Right lobe of liver (tissue), 6 donors: ENCODE measurements around the gene FRMPD4. TPM values are rescaled to one million over a fixed set of nuclear protein-coding genes. Genes with fewer than 3 reads are reported as not detected.

Experiments
- ATAC-seq, 4 donors: fragments of 200-7000 bp; cut with Tn5 transposase; one replicate each; pipeline ENCODE4 v1.9.1; 2020; ENCODE audit warnings: mild to moderate bottlenecking in 4 of 4, moderate library complexity in 4 of 4
- DNase-seq, 3 donors: peaks; one replicate each; pipeline ENCODE4 v3.0.0-alpha.2; 2020
- H3K27ac ChIP-seq, 3 donors: fragments of 200-600 bp; one replicate each; pipeline ENCODE4 v1.8.0; 2022
- H3K27me3 ChIP-seq, 2 donors: fragments of 200-600 bp; one replicate each; pipeline ENCODE4 v1.8.0; 2022
- H3K36me3 ChIP-seq, 4 donors: fragments of 200-600 bp; sonication (generic) in 1 of 4; one replicate each; pipeline versions ENCODE4 v1.5.1 to v1.8.0; 2017 to 2022; ENCODE audit warnings: control low read depth in 1 of 4
- H3K4me1 ChIP-seq, 4 donors: fragments of 200-600 bp; sonication (generic) in 1 of 4; one replicate each; pipeline versions ENCODE4 v1.5.1 to v1.8.0; 2017 to 2022; ENCODE audit warnings: control low read depth in 1 of 4
- H3K4me3 ChIP-seq, 3 donors: fragments of 200-600 bp; one replicate each; pipeline ENCODE4 v1.8.0; 2022
- H3K9me3 ChIP-seq, 4 donors: fragments of 200-600 bp; sonication (generic) in 1 of 4; one replicate each; pipeline versions ENCODE4 v1.5.1 to v1.8.0; 2017 to 2022; ENCODE audit warnings: control low read depth in 1 of 4
- POLR2A ChIP-seq: fragments of 450-650 bp; IDR thresholded peaks from one replicate; pipeline ENCODE4 v1.6.1; 2017; ENCODE audit warnings: antibody characterized with exemption, mild to moderate bottlenecking
- WGBS: methylation state at CpG from one replicate; pipeline ENCODE4 v1.1.6; 2018; ENCODE audit warnings: low coverage, low lambda C conversion rate; ENCODE audit not compliant: insufficient coverage; ENCODE audit errors: missing lambda C conversion rate; 5-methylcytosine and 5-hydroxymethylcytosine counted together
- intact Hi-C, 2 donors: fragments of 100-400 bp; cut with DNase I; formaldehyde crosslinking; loops; one replicate each; pipeline versions ENCODE4 v1.11.2 to v1.14.1; 2022
- total RNA-seq, 6 experiments: library from RNA; depleted of rRNA in 2 of 6; stranded (reverse); fragments of >200 nt in 2 of 6; fragmentation: NEBNext Ultra II Directional in 3 of 6; extraction: Animal tissue kit (Norgen Biotek cat#: 25700) in 3 of 6; gene quantifications; one replicate each; pipeline versions ENCODE4 v1.1.0 to v1.2.4, GENCODE V29; 2016 to 2023
- TF ChIP-seq, protein P1 (sequence below), 4 donors: fragments of 200-600 bp in 3 of 4; fragments of 450-650 bp in 1 of 4; IDR thresholded peaks; one replicate each; pipeline versions ENCODE4 v1.5.1 to v1.8.0; 2016 to 2022; ENCODE audit warnings: antibody characterized with exemption in 4 of 4, mild to moderate bottlenecking in 2 of 4
- donor health status: DM: no; HTN: yes; CAD: no.
- donor health status: DM: no; HTN: no; CAD: no.
- donor health status: DM: no; HTN: no; CAD: no.
- donor health status: DM: no; HTN: yes; CAD: no.
- donor health status: DM: no; HTN: yes; CAD: no.

Gene FRMPD4
- total RNA-seq, 6 experiments from 2014 or later: 0.05 to 0.12 (median 0.06) TPM; not detected in 3

- Histone ChIP-seq H3K27ac (no peak overlapping the region), H3K36me3 (no peaks in the 10 kb centered on the region), H3K4me1 (no peaks in the 10 kb centered on the region), H3K4me3 (no peak overlapping the region), H3K9me3 (no peaks in the 10 kb centered on the region), H3K27me3 (no peaks in the 10 kb centered on the region)
- no peak for TF ChIP-seq POLR2A
- TF ChIP-seq, protein P1, sequence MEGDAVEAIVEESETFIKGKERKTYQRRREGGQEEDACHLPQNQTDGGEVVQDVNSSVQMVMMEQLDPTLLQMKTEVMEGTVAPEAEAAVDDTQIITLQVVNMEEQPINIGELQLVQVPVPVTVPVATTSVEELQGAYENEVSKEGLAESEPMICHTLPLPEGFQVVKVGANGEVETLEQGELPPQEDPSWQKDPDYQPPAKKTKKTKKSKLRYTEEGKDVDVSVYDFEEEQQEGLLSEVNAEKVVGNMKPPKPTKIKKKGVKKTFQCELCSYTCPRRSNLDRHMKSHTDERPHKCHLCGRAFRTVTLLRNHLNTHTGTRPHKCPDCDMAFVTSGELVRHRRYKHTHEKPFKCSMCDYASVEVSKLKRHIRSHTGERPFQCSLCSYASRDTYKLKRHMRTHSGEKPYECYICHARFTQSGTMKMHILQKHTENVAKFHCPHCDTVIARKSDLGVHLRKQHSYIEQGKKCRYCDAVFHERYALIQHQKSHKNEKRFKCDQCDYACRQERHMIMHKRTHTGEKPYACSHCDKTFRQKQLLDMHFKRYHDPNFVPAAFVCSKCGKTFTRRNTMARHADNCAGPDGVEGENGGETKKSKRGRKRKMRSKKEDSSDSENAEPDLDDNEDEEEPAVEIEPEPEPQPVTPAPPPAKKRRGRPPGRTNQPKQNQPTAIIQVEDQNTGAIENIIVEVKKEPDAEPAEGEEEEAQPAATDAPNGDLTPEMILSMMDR (IDR thresholded peaks at IDR 0.05): no peak
- intact Hi-C loops: no loop called here
- DNase-seq (no peak), ATAC-seq (no peak)
- 26% methylated on average over 5 of the region's 5 CpGs for WGBS
Measured at GRCh38 chrX:12319003-12319519, 180.8 kb downstream of the FRMPD4 start.

DNA sequence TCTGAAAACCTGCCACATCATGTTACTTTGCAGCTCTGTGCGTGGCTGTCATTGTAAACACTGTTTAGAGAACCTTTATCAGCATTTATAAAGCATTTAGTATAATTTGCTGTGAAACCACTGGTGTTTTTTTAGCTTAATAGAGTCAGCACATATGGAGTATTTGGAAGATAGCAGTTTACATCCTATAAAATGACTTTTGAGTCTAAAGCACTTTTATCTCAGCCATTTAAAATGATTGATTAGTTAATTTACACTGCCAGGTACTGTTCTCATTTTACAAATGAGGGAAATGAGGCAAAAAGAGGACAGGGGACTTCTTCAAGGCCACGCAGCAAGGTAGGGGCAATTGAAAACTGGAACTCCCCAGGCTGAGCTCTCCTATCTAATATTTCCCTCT is 181.7 kb downstream of the FRMPD4 start:
- ATAC-seq: no peak
- intact Hi-C loops: no loop called here
- WGBS: 35% methylated on average over 2 of the region's 2 CpGs

DNA sequence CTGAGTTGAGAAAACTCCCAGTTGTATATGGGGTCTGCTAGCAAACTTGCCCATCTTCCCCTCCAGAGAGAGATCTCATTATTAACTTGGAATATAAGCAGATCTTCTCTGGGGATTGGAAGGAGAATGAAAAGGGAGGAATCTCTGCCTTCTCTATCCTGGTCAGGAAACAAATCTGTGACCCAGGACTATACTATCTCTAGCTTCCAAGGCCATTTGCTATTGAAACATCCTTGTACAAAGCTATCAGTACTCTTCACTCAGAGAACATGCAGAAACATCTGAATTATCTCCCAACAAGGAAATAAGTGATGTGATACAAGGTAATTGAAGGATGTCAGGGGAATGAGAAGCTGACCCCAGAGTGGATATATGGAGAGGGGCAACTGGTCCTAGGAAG is 183.8 kb downstream of the FRMPD4 start:
- DNase-seq (no peak), ATAC-seq (no peak)
- no peaks in the 10 kb centered on the region for H3K4me1 ChIP-seq
- H3K4me3 ChIP-seq: no peak overlapping the region
- TF ChIP-seq, protein P1 (IDR thresholded peaks at IDR 0.05): no peak
- TF ChIP-seq POLR2A: no peak
- no peaks in the 10 kb centered on the region for H3K9me3 ChIP-seq
- intact Hi-C loops: no loop called here
- H3K27me3 ChIP-seq: no peaks in the 10 kb centered on the region
- no peak overlapping the region for H3K27ac ChIP-seq
- H3K36me3 ChIP-seq: no peaks in the 10 kb centered on the region

More for the DNA sequence above, 181.7 kb downstream of the FRMPD4 start:
- DNase-seq: no peak
- H3K4me3 ChIP-seq: no peak overlapping the region
- no peaks in the 10 kb centered on the region for H3K9me3 ChIP-seq
- no peak overlapping the region for H3K27ac ChIP-seq
- no peaks in the 10 kb centered on the region for H3K4me1 ChIP-seq
- no peaks in the 10 kb centered on the region for H3K36me3 ChIP-seq
- no peak for TF ChIP-seq POLR2A
- TF ChIP-seq, protein P1 (IDR thresholded peaks at IDR 0.05): no peak
- no peaks in the 10 kb centered on the region for H3K27me3 ChIP-seq

DNA sequence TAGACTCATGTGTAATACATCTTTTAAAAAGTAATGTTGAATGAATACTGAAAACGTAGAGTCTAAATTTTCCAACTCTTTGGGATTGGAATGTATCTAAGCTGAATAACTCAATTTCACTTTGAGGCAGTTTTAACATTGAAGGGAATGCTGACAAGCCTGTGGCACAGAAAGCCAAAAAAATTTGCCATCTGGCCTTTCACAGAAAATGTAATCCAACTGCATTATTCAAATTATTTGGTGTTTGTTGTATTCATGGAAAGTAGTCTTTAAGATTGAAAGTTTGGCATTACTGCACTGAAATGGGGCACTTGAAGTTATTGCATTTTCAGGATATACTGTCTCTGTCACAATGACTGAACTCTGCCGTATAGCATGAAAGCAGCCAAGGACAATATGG is 186.9 kb downstream of the FRMPD4 start:
- Histone ChIP-seq H3K36me3 (no peaks in the 10 kb centered on the region), H3K27me3 (no peaks in the 10 kb centered on the region), H3K4me3 (no peak overlapping the region), H3K9me3 (no peaks in the 10 kb centered on the region), H3K27ac (no peak overlapping the region), H3K4me1 (no peaks in the 10 kb centered on the region)
- ATAC-seq (no peak), DNase-seq (no peak)
- intact Hi-C loops: no loop called here
- TF ChIP-seq POLR2A: no peak
- TF ChIP-seq, protein P1 (IDR thresholded peaks at IDR 0.05): no peak
- 40% methylated on average over 2 of the region's 2 CpGs for WGBS

- intact Hi-C loops: no loop called here
- Histone ChIP-seq H3K27ac (no peak overlapping the region), H3K4me1 (no peaks in the 10 kb centered on the region), H3K4me3 (no peak overlapping the region), H3K9me3 (no peaks in the 10 kb centered on the region), H3K36me3 (no peaks in the 10 kb centered on the region), H3K27me3 (no peaks in the 10 kb centered on the region)
- DNase-seq (no peak), ATAC-seq (no peak)
- no peak for TF ChIP-seq POLR2A
- TF ChIP-seq, protein P1 (IDR thresholded peaks at IDR 0.05): no peak
Measured at GRCh38 chrX:12327836-12328235, 189.6 kb downstream of the FRMPD4 start.
